WTC11 (cell line): ENCODE data around the gene MTM1. TPM values are rescaled to one million over a fixed set of nuclear protein-coding genes. Genes with fewer than 3 reads are reported as not detected.

Experiments
- ATAC-seq: fragments of 200-7000 bp; cut with Tn5 transposase; 2 replicates; pipeline ENCODE4 v1.10.0; 2021; ENCODE audit warnings: mild to moderate bottlenecking, moderate library complexity
- CTCF ChIA-PET: fragments of 300-600 bp; sonication (Branson Sonifier 250); formaldehyde crosslinking; loops from one replicate; lab custom pipeline; 2021; ENCODE audit warnings: antibody characterized with exemption; lab: Charles Lee
- POLR2A ChIA-PET: fragments of 350-600 bp; sonication (Branson Sonifier 250); formaldehyde crosslinking; loops from one replicate; lab custom pipeline; 2021; ENCODE audit warnings: antibody characterized with exemption; lab: Charles Lee
- DNase-seq: peaks from one replicate; pipeline ENCODE4 v3.0.0; 2021; ENCODE audit warnings: low spot score
- H3K27ac Mint-ChIP-seq: 2 replicates; pipeline ENCODE4 v1.8.0; 2021; ENCODE audit warnings: mixed read lengths
- H3K27me3 Mint-ChIP-seq: 2 replicates; pipeline ENCODE4 v1.8.0; 2021; ENCODE audit warnings: low read depth, mild to moderate bottlenecking, moderate library complexity, mixed read lengths
- H3K36me3 Mint-ChIP-seq: 2 replicates; pipeline ENCODE4 v1.8.0; 2021; ENCODE audit warnings: mixed read lengths
- H3K4me1 Mint-ChIP-seq: 2 replicates; pipeline ENCODE4 v1.8.0; 2022; ENCODE audit warnings: mixed read lengths
- H3K4me3 Mint-ChIP-seq: 2 replicates; pipeline ENCODE4 v1.8.0; 2021; ENCODE audit warnings: mild to moderate bottlenecking, moderate library complexity, mixed read lengths
- H3K9me3 Mint-ChIP-seq: 2 replicates; pipeline ENCODE4 v1.8.0; 2021; ENCODE audit warnings: mixed read lengths
- ATF6 ChIP-seq: sonication (generic); formaldehyde crosslinking; IDR thresholded peaks from 2 replicates; pipeline ENCODE4 v1.8.1; 2023; ENCODE audit warnings: mild to moderate bottlenecking, missing genetic modification reagents
- CBFB ChIP-seq: sonication (generic); formaldehyde crosslinking; IDR thresholded peaks from 2 replicates; pipeline ENCODE4 v1.8.1; 2022; ENCODE audit warnings: mild to moderate bottlenecking, low read depth, missing genetic modification reagents
- CREM ChIP-seq: sonication (generic); formaldehyde crosslinking; IDR thresholded peaks from 2 replicates; pipeline ENCODE4 v1.8.1; 2022; ENCODE audit warnings: mild to moderate bottlenecking, missing genetic modification reagents, moderate library complexity
- EMX1 ChIP-seq: fragments of 250-450 bp; sonication (Bioruptor Pico); IDR thresholded peaks from 2 replicates; pipeline ENCODE4 v1.8.0; 2021; ENCODE audit warnings: mild to moderate bottlenecking
- FOXJ3 ChIP-seq: sonication (generic); formaldehyde crosslinking; IDR thresholded peaks from 2 replicates; pipeline ENCODE4 v1.9.0; 2021; ENCODE audit warnings: missing genetic modification reagents, mild to moderate bottlenecking, borderline replicate concordance
- FOXP1 ChIP-seq: sonication (generic); formaldehyde crosslinking; IDR thresholded peaks from 2 replicates; pipeline ENCODE4 v1.8.0; 2022; ENCODE audit warnings: missing genetic modification reagents, mild to moderate bottlenecking, moderate library complexity, borderline replicate concordance
- HMGXB4 ChIP-seq: sonication (generic); formaldehyde crosslinking; IDR thresholded peaks from 2 replicates; pipeline ENCODE4 v1.8.1; 2023; ENCODE audit warnings: mild to moderate bottlenecking, moderate library complexity, missing genetic modification reagents
- NFE2L1 ChIP-seq: sonication (generic); formaldehyde crosslinking; IDR thresholded peaks from 2 replicates; pipeline ENCODE4 v1.8.1; 2023; ENCODE audit warnings: missing genetic modification reagents
- NFYB ChIP-seq: sonication (generic); formaldehyde crosslinking; conservative IDR thresholded peaks from 2 replicates; pipeline ENCODE4 v1.8.0; 2022; ENCODE audit warnings: low read depth, missing genetic modification reagents
- PRDM15 ChIP-seq: sonication (generic); formaldehyde crosslinking; IDR thresholded peaks from 2 replicates; pipeline ENCODE4 v1.8.0; 2022; ENCODE audit warnings: missing genetic modification reagents
- RELA ChIP-seq: sonication (generic); formaldehyde crosslinking; IDR thresholded peaks from 2 replicates; pipeline ENCODE4 v1.8.1; 2022; ENCODE audit warnings: missing genetic modification reagents, mild to moderate bottlenecking, borderline replicate concordance
- SP1 ChIP-seq: sonication (generic); formaldehyde crosslinking; conservative IDR thresholded peaks from 2 replicates; pipeline ENCODE4 v1.8.1; 2022; ENCODE audit warnings: missing genetic modification reagents
- TEAD4 ChIP-seq: sonication (generic); formaldehyde crosslinking; IDR thresholded peaks from 2 replicates; pipeline ENCODE4 v1.8.0; 2022; ENCODE audit warnings: mild to moderate bottlenecking, missing genetic modification reagents
- ZNF219 ChIP-seq: sonication (generic); formaldehyde crosslinking; IDR thresholded peaks from 2 replicates; pipeline ENCODE4 v1.8.0; 2023; ENCODE audit warnings: missing genetic modification reagents, mild to moderate bottlenecking, borderline replicate concordance
- ZNF317 ChIP-seq: sonication (generic); formaldehyde crosslinking; IDR thresholded peaks from 2 replicates; pipeline ENCODE4 v1.8.1; 2023; ENCODE audit warnings: low read depth, mild to moderate bottlenecking, moderate library complexity, missing genetic modification reagents, borderline replicate concordance
- ZNF396 ChIP-seq: fragments of 250-450 bp; sonication (Bioruptor Pico); IDR thresholded peaks from 2 replicates; pipeline ENCODE4 v1.8.0; 2021; ENCODE audit warnings: mild to moderate bottlenecking, moderate library complexity, borderline replicate concordance
- ZNF423 ChIP-seq: fragments of 250-450 bp; sonication (Bioruptor Pico); IDR thresholded peaks from 2 replicates; pipeline ENCODE4 v2.1.2; 2022; ENCODE audit warnings: mild to moderate bottlenecking, moderate library complexity
- total RNA-seq: library from RNA; stranded (reverse); gene quantifications from 3 replicates; pipeline ENCODE4 v1.2.3, GENCODE V29; 2021
- TF ChIP-seq, protein P1 (sequence below): fragments of 250-450 bp; sonication (Bioruptor Pico); conservative IDR thresholded peaks from 2 replicates; pipeline ENCODE4 v1.9.0; 2021; ENCODE audit warnings: mild to moderate bottlenecking
- TF ChIP-seq, protein P2 (sequence below): fragments of 250-450 bp; sonication (Bioruptor Pico); IDR thresholded peaks from 2 replicates; pipeline ENCODE4 v2.1.2; 2022; ENCODE audit warnings: mild to moderate bottlenecking, moderate library complexity

MTM1 gene
- total RNA-seq, 1 experiment from 2014 or later = 10.4 TPM

- Mint-ChIP-seq H3K27ac (no peak within 1 kb of the TSS), H3K4me1 (peaks cover 27% of the 10 kb centered on the region), H3K9me3 (peaks cover 4% of the 10 kb centered on the region), H3K36me3 (no peaks in the 10 kb centered on the region), H3K27me3 (no peaks in the 10 kb centered on the region), H3K4me3 (peak within 1 kb of the TSS; percentile 71)
- POLR2A ChIA-PET = no interaction called here
- DNase-seq (no peak), ATAC-seq (peak; percentile 35)
- CTCF ChIA-PET = interaction anchor here (1.1 to 3.1 kb wide), 2 partner anchors 10 to 754 kb away, joined by 3 to 13 read pairs; no protein-coding TSS in a partner anchor
- TF ChIP-seq TEAD4 = no peak
- TF ChIP-seq ZNF396 (CRISPR knock-in tag) = no peak
- no peak for TF ChIP-seq ATF6 (CRISPR knock-in tag)
- TF ChIP-seq, protein P1, sequence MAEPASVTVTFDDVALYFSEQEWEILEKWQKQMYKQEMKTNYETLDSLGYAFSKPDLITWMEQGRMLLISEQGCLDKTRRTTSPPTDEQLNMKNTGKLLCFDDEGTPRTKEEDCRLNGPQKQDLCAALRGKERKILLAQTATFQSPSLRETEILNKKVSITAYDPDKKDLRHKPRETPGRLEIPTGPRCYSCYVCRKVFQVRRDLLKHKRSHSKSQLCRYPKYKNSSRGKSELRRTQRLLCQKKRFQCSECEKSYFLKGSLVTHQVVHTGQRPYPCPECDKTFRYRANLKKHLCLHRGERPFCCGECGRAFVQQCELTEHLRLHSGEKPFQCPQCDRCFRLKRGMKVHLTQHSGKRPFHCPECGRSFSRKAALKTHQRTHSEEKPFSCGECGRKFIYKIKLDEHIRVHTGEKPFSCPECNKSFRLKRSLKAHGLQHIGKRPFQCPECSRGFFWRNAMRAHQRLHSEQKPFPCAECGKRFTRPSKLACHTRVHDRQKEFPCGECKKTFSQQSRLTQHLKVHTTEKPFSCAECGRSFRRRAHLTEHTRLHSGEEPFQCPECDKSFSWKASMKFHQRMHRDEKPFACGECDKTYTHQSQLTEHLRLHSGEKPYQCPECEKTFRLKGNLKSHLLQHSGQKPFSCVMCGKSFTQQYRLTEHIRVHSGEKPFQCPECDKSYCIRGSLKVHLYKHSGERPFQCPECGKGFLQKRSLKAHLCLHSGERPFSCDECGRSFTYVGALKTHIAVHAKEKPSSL (CRISPR knock-in tag) = no peak
- no peak for TF ChIP-seq FOXJ3 (CRISPR knock-in tag)
- TF ChIP-seq FOXP1 (CRISPR knock-in tag) = no peak
- TF ChIP-seq NFYB (CRISPR knock-in tag) = no peak
- TF ChIP-seq CBFB (CRISPR knock-in tag) = no peak
- no peak for TF ChIP-seq EMX1
- TF ChIP-seq PRDM15 (CRISPR knock-in tag) = no peak
- TF ChIP-seq SP1 = no peak
- TF ChIP-seq, protein P2, sequence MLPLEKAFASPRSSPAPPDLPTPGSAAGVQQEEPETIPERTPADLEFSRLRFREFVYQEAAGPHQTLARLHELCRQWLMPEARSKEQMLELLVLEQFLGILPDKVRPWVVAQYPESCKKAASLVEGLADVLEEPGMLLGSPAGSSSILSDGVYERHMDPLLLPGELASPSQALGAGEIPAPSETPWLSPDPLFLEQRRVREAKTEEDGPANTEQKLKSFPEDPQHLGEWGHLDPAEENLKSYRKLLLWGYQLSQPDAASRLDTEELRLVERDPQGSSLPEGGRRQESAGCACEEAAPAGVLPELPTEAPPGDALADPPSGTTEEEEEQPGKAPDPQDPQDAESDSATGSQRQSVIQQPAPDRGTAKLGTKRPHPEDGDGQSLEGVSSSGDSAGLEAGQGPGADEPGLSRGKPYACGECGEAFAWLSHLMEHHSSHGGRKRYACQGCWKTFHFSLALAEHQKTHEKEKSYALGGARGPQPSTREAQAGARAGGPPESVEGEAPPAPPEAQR (CRISPR knock-in tag) = no peak
- no peak for TF ChIP-seq ZNF219 (CRISPR knock-in tag)
- TF ChIP-seq HMGXB4 (CRISPR knock-in tag) = no peak
- TF ChIP-seq ZNF423 = no peak
- TF ChIP-seq ZNF317 (CRISPR knock-in tag) = no peak
- no peak for TF ChIP-seq NFE2L1 (CRISPR knock-in tag)
- no peak for TF ChIP-seq CREM
- no peak for TF ChIP-seq RELA (CRISPR knock-in tag)
These were observed 124.7 kb downstream of the MTM1 start, which contains the start of gene MTMR1 for GRCh38 chrX:150692831-150693724. Gene MTMR1 (plus strand): TSS chrX:150693396. CDS start chrX:150693531, 135 bp downstream.
